Uterus (tissue), 2 donors: ENCODE results near the gene SRPX.

Experiments
- CTCF ChIP-seq, 4 experiments: fragments of 200-600 bp in 2 of 4; fragments of 450-650 bp in 2 of 4; sonication (generic) in 2 of 4; IDR thresholded peaks; one replicate each; pipeline ENCODE4 v1.5.1; 2016 to 2019; ENCODE audit warnings: antibody characterized with exemption in 4 of 4, mild to moderate bottlenecking in 2 of 4, moderate library complexity in 1 of 4
- POLR2A ChIP-seq, 2 donors: fragments of 450-650 bp; IDR thresholded peaks; one replicate each; pipeline ENCODE4 v1.6.1; 2016; ENCODE audit warnings: antibody characterized with exemption in 2 of 2, mild to moderate bottlenecking in 1 of 2, moderate library complexity in 1 of 2

DNA sequence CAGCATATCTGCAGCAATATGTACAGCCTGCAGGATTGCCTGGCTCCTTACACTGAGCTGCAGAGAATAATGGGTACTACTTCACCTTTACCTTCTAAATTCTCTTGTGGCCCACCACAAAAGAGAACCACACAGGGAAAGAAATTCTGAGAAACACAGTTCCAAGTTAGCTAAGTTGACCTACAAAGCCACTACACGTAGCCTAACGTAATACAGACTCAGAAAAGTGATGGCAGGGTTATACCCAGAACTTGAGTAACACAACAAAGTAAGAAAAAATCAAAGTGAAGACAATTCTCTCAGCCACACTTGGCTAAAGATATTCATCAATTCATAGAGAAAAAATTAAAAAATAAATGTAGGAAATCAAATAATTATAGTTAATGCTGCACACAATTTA, 26.4 kb upstream of the SRPX start:
- TF ChIP-seq CTCF (IDR thresholded peaks at IDR 0.05) (no peak), POLR2A (IDR thresholded peaks at IDR 0.05) (no peak)
